Measurements from ENCODE around the gene TTN.

TTN gene

GRCh38 chr2:178807227-178808008, at the start of gene TTN:
Gene TTN, minus strand, starts transcription at chr2:178807423. Its CDS starts 2,781 bp downstream, at chr2:178804642.
- no peak within 1 kb of the TSS for H3K27ac ChIP-seq (ENCODE audit: low read depth, low read length)
- H3K4me3 ChIP-seq (ENCODE audit: low read depth in 1 of 2, low read length in 2 of 2), result no peak within 1 kb of the TSS

DNA sequence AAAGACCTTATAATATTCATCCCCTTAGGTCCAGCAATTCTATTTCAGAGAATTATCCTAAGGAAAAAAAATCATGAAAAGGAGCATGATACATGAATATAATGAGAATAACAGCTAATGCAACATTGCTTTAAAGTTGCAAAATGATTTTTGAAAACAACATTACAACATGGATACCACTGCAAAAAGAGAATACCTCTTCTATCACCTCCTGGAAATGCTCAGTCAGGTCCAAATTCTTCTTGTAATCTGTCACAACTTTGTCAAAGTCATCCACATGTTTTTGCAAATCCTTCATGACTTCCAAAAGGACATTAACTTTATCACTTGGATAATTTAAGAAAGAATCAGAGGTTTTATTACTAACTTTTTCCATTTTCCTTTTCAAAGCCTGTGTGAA, 47.9 kb upstream of the TTN start:
- no peaks in the 10 kb centered on the region for H3K9me3 ChIP-seq (ENCODE audit: low read length)
- no peaks in the 10 kb centered on the region for H3K36me3 ChIP-seq (ENCODE audit: insufficient read depth, low read length)
- no peak overlapping the region for H3K9ac ChIP-seq (ENCODE audit: low read length)
- H3K27me3 ChIP-seq (ENCODE audit: control insufficient read depth in 1 of 2, insufficient read depth in 2 of 2, low read length in 2 of 2), result no peaks in the 10 kb centered on the region
- H3K27ac ChIP-seq (ENCODE audit: low read depth, low read length), result no peak overlapping the region
- H3K4me3 ChIP-seq (ENCODE audit: low read depth in 1 of 2, low read length in 2 of 2), result no peak overlapping the region
- no peaks in the 10 kb centered on the region for H3K4me1 ChIP-seq (ENCODE audit: insufficient read depth, low read length)

More at GRCh38 chr2:178807227-178808008, at the start of gene TTN:
- Histone ChIP-seq H3K4me1 (ENCODE audit: insufficient read depth, low read length) (no peaks in the 10 kb centered on the region), H3K9me3 (ENCODE audit: low read length) (no peaks in the 10 kb centered on the region), H3K27me3 (ENCODE audit: control insufficient read depth in 1 of 2, insufficient read depth in 2 of 2, low read length in 2 of 2) (no peaks in the 10 kb centered on the region), H3K9ac (ENCODE audit: low read length) (no peak within 1 kb of the TSS), H3K36me3 (ENCODE audit: insufficient read depth, low read length) (no peaks in the 10 kb centered on the region)

GRCh38 chr2:178848335-178848734, 41.1 kb upstream of the TTN start:
- H3K36me3 ChIP-seq (ENCODE audit: insufficient read depth, low read length), result no peaks in the 10 kb centered on the region
- no peak overlapping the region for H3K9ac ChIP-seq (ENCODE audit: low read length)
- H3K9me3 ChIP-seq (ENCODE audit: low read length), result no peaks in the 10 kb centered on the region
- no peak overlapping the region for H3K27ac ChIP-seq (ENCODE audit: low read depth, low read length)
- peaks cover 22% of the 10 kb centered on the region for H3K4me1 ChIP-seq (ENCODE audit: insufficient read depth, low read length)
- no peaks in the 10 kb centered on the region for H3K27me3 ChIP-seq (ENCODE audit: control insufficient read depth in 1 of 2, insufficient read depth in 2 of 2, low read length in 2 of 2)
- no peak overlapping the region for H3K4me3 ChIP-seq (ENCODE audit: low read depth in 1 of 2, low read length in 2 of 2)

GRCh38 chr2:178846458-178846802, 39.2 kb upstream of the TTN start:
- Histone ChIP-seq H3K4me3 (ENCODE audit: low read depth in 1 of 2, low read length in 2 of 2) (no peak overlapping the region), H3K4me1 (ENCODE audit: insufficient read depth, low read length) (peaks cover 22% of the 10 kb centered on the region), H3K9me3 (ENCODE audit: low read length) (no peaks in the 10 kb centered on the region), H3K27me3 (ENCODE audit: control insufficient read depth in 1 of 2, insufficient read depth in 2 of 2, low read length in 2 of 2) (no peaks in the 10 kb centered on the region), H3K36me3 (ENCODE audit: insufficient read depth, low read length) (no peaks in the 10 kb centered on the region), H3K9ac (ENCODE audit: low read length) (no peak overlapping the region), H3K27ac (ENCODE audit: low read depth, low read length) (no peak overlapping the region)

- Histone ChIP-seq H3K9ac (ENCODE audit: low read length) (no peak overlapping the region), H3K27ac (ENCODE audit: low read depth, low read length) (no peak overlapping the region), H3K9me3 (ENCODE audit: low read length) (no peaks in the 10 kb centered on the region), H3K4me1 (ENCODE audit: insufficient read depth, low read length) (peaks cover 22% of the 10 kb centered on the region), H3K36me3 (ENCODE audit: insufficient read depth, low read length) (no peaks in the 10 kb centered on the region), H3K27me3 (ENCODE audit: control insufficient read depth in 1 of 2, insufficient read depth in 2 of 2, low read length in 2 of 2) (no peaks in the 10 kb centered on the region), H3K4me3 (ENCODE audit: low read depth in 1 of 2, low read length in 2 of 2) (no peak overlapping the region)
These were observed 38.6 kb upstream of the TTN start for GRCh38 chr2:178845566-178846457.

DNA sequence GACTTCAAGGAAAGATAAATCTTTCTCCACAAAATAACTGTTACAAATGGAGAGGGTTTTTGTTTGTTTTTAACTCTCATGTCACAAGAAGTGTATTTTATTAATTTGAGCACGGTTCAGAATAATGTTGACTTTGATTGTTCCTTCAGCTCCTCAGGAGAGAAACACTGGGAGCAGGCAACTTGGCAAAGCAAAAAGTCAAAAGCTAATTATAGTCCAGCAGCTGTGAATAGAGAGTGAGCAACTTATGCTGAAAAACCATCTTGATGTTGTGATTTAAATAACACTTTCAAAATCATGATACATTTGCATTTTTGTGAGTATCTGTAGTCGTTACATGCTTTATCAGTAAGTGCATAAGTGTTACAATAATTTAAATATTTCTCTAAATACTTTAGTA, 37.5 kb upstream of the TTN start:
- H3K4me1 ChIP-seq (ENCODE audit: insufficient read depth, low read length), result peaks cover 22% of the 10 kb centered on the region

GRCh38 chr2:178844269-178844668, 37.0 kb upstream of the TTN start:
- Histone ChIP-seq H3K4me1 (ENCODE audit: insufficient read depth, low read length) (peaks cover 22% of the 10 kb centered on the region), H3K4me3 (ENCODE audit: low read depth in 1 of 2, low read length in 2 of 2) (no peak overlapping the region), H3K9ac (ENCODE audit: low read length) (no peak overlapping the region), H3K27ac (ENCODE audit: low read depth, low read length) (no peak overlapping the region), H3K9me3 (ENCODE audit: low read length) (no peaks in the 10 kb centered on the region), H3K36me3 (ENCODE audit: insufficient read depth, low read length) (no peaks in the 10 kb centered on the region), H3K27me3 (ENCODE audit: control insufficient read depth in 1 of 2, insufficient read depth in 2 of 2, low read length in 2 of 2) (no peaks in the 10 kb centered on the region)

More for the DNA sequence above, 37.5 kb upstream of the TTN start:
- no peak overlapping the region for H3K9ac ChIP-seq (ENCODE audit: low read length)
- H3K36me3 ChIP-seq (ENCODE audit: insufficient read depth, low read length), result no peaks in the 10 kb centered on the region
- no peaks in the 10 kb centered on the region for H3K9me3 ChIP-seq (ENCODE audit: low read length)
- H3K27me3 ChIP-seq (ENCODE audit: control insufficient read depth in 1 of 2, insufficient read depth in 2 of 2, low read length in 2 of 2), result no peaks in the 10 kb centered on the region
- no peak overlapping the region for H3K27ac ChIP-seq (ENCODE audit: low read depth, low read length)
- H3K4me3 ChIP-seq (ENCODE audit: low read depth in 1 of 2, low read length in 2 of 2), result no peak overlapping the region

GRCh38 chr2:178843697-178844096, 36.5 kb upstream of the TTN start:
- H3K9me3 ChIP-seq (ENCODE audit: low read length), result no peaks in the 10 kb centered on the region
- no peak overlapping the region for H3K27ac ChIP-seq (ENCODE audit: low read depth, low read length)
- H3K27me3 ChIP-seq (ENCODE audit: control insufficient read depth in 1 of 2, insufficient read depth in 2 of 2, low read length in 2 of 2), result no peaks in the 10 kb centered on the region
- H3K36me3 ChIP-seq (ENCODE audit: insufficient read depth, low read length), result no peaks in the 10 kb centered on the region
- H3K4me3 ChIP-seq (ENCODE audit: low read depth in 1 of 2, low read length in 2 of 2), result no peak overlapping the region
- no peak overlapping the region for H3K9ac ChIP-seq (ENCODE audit: low read length)
- H3K4me1 ChIP-seq (ENCODE audit: insufficient read depth, low read length), result peaks cover 22% of the 10 kb centered on the region

DNA sequence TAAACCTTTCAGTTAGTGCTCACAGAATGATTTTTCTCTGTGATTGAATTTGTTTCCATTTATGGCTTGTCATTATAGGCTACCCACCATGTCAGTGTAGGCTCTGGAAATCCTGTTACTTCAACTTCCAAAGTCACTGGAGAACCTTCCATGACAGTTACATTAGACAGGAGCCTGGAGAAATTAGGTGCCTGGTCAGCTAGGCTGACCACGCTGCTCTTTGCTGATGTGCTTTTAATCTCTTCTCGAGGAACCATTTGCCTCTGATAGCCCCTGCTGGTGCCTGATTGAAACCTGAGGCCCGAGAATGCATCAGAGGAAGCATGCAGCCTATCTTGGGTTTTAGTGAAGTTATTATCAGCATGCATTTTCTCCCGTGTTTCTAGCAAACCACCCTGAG, 29.6 kb upstream of the TTN start:
- no peak overlapping the region for H3K27ac ChIP-seq (ENCODE audit: low read depth, low read length)
- no peak overlapping the region for H3K4me3 ChIP-seq (ENCODE audit: low read depth in 1 of 2, low read length in 2 of 2)
- no peaks in the 10 kb centered on the region for H3K4me1 ChIP-seq (ENCODE audit: insufficient read depth, low read length)
- no peaks in the 10 kb centered on the region for H3K9me3 ChIP-seq (ENCODE audit: low read length)
- no peaks in the 10 kb centered on the region for H3K27me3 ChIP-seq (ENCODE audit: control insufficient read depth in 1 of 2, insufficient read depth in 2 of 2, low read length in 2 of 2)
- H3K36me3 ChIP-seq (ENCODE audit: insufficient read depth, low read length), result no peaks in the 10 kb centered on the region
- no peak overlapping the region for H3K9ac ChIP-seq (ENCODE audit: low read length)

- H3K27ac ChIP-seq (ENCODE audit: low read depth, low read length), result no peak overlapping the region
- H3K36me3 ChIP-seq (ENCODE audit: insufficient read depth, low read length), result no peaks in the 10 kb centered on the region
These were observed 26.9 kb upstream of the TTN start for GRCh38 chr2:178834086-178834485.

DNA sequence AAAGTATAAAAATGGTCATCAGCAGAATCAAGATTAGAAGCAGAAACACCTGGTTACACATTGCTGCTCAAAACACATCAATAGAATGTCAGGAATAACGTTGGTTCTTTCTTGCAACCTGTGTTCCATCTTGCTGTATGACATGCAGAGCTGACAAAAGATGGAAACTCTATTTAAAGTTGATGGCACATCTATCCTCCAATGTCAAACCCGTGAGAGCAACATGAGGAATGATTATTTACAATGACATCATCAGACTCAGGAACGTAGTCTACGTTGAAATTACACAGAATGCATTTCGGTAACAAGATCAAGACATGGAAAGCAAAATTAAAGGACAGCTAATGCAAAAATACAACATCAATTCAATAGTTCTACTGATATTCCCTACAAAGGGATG, 26.2 kb upstream of the TTN start:
- Histone ChIP-seq H3K27me3 (ENCODE audit: control insufficient read depth in 1 of 2, insufficient read depth in 2 of 2, low read length in 2 of 2) (no peaks in the 10 kb centered on the region), H3K9me3 (ENCODE audit: low read length) (no peaks in the 10 kb centered on the region), H3K9ac (ENCODE audit: low read length) (no peak overlapping the region), H3K36me3 (ENCODE audit: insufficient read depth, low read length) (no peaks in the 10 kb centered on the region), H3K27ac (ENCODE audit: low read depth, low read length) (no peak overlapping the region), H3K4me1 (ENCODE audit: insufficient read depth, low read length) (no peaks in the 10 kb centered on the region), H3K4me3 (ENCODE audit: low read depth in 1 of 2, low read length in 2 of 2) (no peak overlapping the region)

More at GRCh38 chr2:178834086-178834485, 26.9 kb upstream of the TTN start:
- Histone ChIP-seq H3K9me3 (ENCODE audit: low read length) (no peaks in the 10 kb centered on the region), H3K9ac (ENCODE audit: low read length) (no peak overlapping the region), H3K4me1 (ENCODE audit: insufficient read depth, low read length) (no peaks in the 10 kb centered on the region), H3K4me3 (ENCODE audit: low read depth in 1 of 2, low read length in 2 of 2) (no peak overlapping the region), H3K27me3 (ENCODE audit: control insufficient read depth in 1 of 2, insufficient read depth in 2 of 2, low read length in 2 of 2) (no peaks in the 10 kb centered on the region)
